Esophagus (tissue), 2 donors: Measurements from ENCODE around the gene ZNF143. TPM values are rescaled to one million over a fixed set of nuclear protein-coding genes. Genes with fewer than 3 reads are reported as not detected.
"Not testable (repeated sequence)": the region's sequence is repeated elsewhere in the genome, so short reads cannot be mapped to it uniquely, and the experiment has no call there.

Source experiments
- H3K27ac ChIP-seq, 2 donors: one replicate each; pipeline ENCODE4 v1.5.1; 2013; ENCODE audit warnings: low read depth in 2 of 2, mild to moderate bottlenecking in 2 of 2, inconsistent platforms in 1 of 2, low read length in 1 of 2, moderate library complexity in 1 of 2
- H3K27me3 ChIP-seq, 2 donors: one replicate each; pipeline ENCODE4 v1.6.1; 2013; ENCODE audit warnings: low read length in 2 of 2, control low read depth in 1 of 2, mild to moderate bottlenecking in 1 of 2; ENCODE audit not compliant: insufficient read depth in 2 of 2, control insufficient read depth in 1 of 2
- H3K36me3 ChIP-seq, 2 donors: one replicate each; pipeline ENCODE4 v1.6.1; 2013; ENCODE audit warnings: low read length in 1 of 2; ENCODE audit not compliant: control insufficient read depth in 2 of 2, insufficient read depth in 2 of 2
- H3K4me1 ChIP-seq, 2 donors: one replicate each; pipeline ENCODE4 v1.6.1; 2013; ENCODE audit warnings: low read length in 1 of 2; ENCODE audit not compliant: control insufficient read depth in 2 of 2, insufficient read depth in 2 of 2
- H3K4me3 ChIP-seq, 2 donors: one replicate each; pipeline ENCODE4 v1.5.1; 2013; ENCODE audit warnings: low read length in 2 of 2, mild to moderate bottlenecking in 2 of 2, low read depth in 1 of 2, moderate library complexity in 1 of 2
- H3K9me3 ChIP-seq, 2 donors: one replicate each; pipeline ENCODE4 v1.6.1; 2013; ENCODE audit warnings: mild to moderate bottlenecking in 2 of 2, low read depth in 1 of 2, low read length in 1 of 2, moderate library complexity in 1 of 2; ENCODE audit not compliant: control insufficient read depth in 2 of 2, insufficient read depth in 1 of 2
- WGBS, 2 donors: extraction: QIAGEN DNeasy Blood & Tissue Kit; methylation state at CpG; one replicate each; pipeline ENCODE4 v1.1.7; 2013; 5-methylcytosine and 5-hydroxymethylcytosine counted together
- polyA plus RNA-seq, 2 donors: library from polyadenylated mRNA; stranded (reverse); fragments of 200-250 nt; gene quantifications; one replicate each; pipeline ENCODE4 v1.2.3, GENCODE V29; 2013
- donor health status: healthy with polysubstance abuse.
- donor health status: Bipolar disorder and iron deficiency.

ZNF143 gene
- polyA plus RNA-seq, 2 donors: 9.9 to 12.3 TPM

DNA sequence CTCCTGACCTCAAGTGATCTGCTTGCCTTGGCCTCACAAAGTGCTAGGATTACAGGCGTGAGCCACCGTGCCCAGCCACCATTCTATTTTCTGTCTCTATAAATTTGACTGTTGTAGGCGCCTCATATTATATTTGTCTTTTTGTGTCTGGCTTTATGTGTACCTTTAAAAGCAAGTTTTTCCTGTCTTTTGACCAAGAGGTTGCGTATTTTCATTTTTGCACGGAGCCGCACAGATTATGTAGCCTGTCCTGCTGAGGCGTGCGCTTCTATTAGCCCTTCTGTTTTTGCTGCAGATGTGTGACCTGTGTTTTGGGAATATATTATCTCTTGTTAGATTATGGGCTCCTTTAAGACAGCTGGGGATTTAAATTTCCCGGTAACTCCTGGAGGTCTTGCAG is 72.2 kb downstream of the ZNF143 start:
- 61 to 64% methylated on average over 9 of the region's 9 CpGs for WGBS, 2 donors
- H3K4me1 ChIP-seq: peaks cover 3 to 18% of the 10 kb centered on the region in 2 donors

DNA sequence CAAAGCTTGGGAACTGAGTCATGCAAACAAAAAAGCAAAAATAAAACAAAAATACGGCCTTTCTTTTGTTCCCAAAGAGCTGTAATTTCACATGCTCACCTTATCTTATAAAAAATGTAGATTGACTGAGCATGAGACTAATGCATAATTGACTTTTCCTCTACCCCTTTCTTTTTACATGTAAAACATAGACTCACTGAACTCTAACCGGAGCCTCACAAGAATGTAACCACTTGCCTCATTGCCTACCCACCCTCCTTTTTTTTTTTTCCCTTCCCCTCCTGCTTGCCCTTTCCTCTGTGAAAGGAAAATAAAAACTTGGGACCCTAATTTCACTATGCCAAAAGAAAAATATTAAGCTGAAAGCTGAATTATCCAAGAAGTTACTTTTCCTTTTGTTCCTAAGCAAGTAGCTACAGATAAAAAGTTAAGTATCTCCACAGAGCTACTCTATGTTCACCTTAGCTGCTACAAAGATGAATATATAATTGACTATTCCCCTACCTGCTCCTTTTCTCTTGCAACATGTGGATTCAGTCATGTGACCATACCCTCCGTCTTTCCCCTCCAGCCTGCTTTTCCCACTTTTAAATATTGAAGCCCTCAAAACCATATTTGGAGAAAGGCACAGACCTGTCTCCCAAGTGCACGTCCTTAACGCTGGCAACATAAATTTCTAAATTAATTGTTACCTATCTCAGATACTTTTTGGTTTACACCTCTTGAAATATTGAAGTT is 73.1 kb downstream of the ZNF143 start:
- Histone ChIP-seq H3K36me3 (no peaks in the 10 kb centered on the region), H3K27ac (peak overlapping the region in 1 of 2 donors; percentile 12), H3K9me3 (no peaks in the 10 kb centered on the region), H3K4me1 (peaks cover 3 to 18% of the 10 kb centered on the region in 2 donors), H3K4me3 (no peak overlapping the region), H3K27me3 (no peaks in the 10 kb centered on the region)
- 62 to 75% methylated on average over 5 of the region's 5 CpGs for WGBS, 2 donors

More for the DNA sequence above, 72.2 kb downstream of the ZNF143 start:
- Histone ChIP-seq H3K9me3 (no peaks in the 10 kb centered on the region), H3K27me3 (no peaks in the 10 kb centered on the region), H3K36me3 (no peaks in the 10 kb centered on the region), H3K4me3 (no peak overlapping the region), H3K27ac (peak overlapping the region; percentile 17 to 29)

DNA sequence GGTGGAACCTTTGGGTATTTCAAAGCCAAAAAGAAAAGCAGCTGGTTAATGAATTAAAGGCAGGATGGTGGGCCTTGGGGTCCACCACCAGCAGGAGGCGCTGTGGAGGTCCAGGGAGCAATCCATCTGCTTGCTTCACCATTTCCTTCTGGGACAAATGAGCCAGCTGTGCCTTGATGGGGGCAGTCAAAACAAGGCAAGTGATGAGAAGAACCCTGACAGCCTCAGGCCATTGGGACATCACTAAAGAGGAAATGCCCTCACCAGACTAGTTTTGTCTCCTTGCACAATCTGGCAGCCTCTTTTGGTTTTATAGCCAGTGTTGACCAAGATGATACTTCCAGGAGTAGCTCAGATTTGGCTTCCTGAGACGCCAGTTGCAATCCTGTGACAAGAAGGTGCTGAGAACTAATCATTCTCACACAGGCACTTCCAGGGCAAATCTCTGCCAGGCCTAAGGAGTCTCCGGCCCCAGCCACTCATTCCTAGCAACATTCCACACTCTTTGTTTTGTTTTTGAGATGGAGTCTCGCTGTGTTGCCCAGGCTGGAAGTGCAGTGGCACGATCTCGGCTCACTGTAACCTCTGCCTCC is 74.5 kb downstream of the ZNF143 start:
- peaks cover 0 to 9% of the 10 kb centered on the region in 2 donors for H3K4me1 ChIP-seq
- H3K4me3 ChIP-seq: no peak overlapping the region
- H3K27me3 ChIP-seq: no peaks in the 10 kb centered on the region
- no peaks in the 10 kb centered on the region for H3K9me3 ChIP-seq
- H3K27ac ChIP-seq: peak overlapping the region; percentile 64 to 67
- WGBS, 2 donors: 71 to 73% methylated on average over 6 of the region's 6 CpGs
- no peaks in the 10 kb centered on the region for H3K36me3 ChIP-seq

DNA sequence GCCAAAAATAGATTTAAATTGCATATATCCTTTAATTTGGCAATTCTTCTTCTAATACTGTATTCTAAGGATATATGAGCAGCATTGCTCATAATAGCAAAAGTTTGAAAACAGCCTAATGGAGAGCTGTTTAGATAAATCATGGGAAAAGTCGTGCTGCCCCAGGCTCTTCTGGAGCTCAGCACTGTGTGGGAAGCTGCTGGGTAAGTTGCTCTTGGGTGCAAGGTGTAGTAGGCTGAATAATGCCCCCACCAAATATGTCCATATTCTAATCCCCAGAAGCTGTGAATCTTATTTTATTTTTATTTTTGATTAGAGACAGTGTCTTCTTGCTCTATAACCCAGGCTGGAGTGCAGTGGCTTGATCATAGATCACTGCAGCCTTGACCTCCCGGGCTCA is 77.7 kb downstream of the ZNF143 start:
- 74 to 77% methylated on average over 2 of the region's 2 CpGs for WGBS, 2 donors
- H3K4me1 ChIP-seq: peaks cover 0 to 2% of the 10 kb centered on the region in 2 donors

DNA sequence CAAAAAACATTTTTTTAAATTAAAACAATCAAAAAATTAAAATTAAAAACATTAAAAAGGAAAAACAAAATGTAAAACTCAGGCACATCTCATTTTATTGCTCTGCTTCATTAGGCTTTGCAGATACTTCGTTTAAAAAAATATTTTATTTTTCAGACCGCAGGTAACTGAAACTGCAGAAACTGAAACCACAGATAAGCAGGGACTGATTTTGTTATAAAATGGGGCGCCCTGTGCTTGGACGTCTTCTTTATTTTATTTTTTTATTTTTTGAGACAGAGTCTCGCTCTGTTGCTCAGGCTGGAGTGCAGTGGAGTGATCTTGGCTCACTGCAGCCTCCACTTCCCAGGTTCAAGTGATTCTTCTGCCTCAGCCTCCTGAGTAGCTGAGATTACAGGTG is 88.4 kb downstream of the ZNF143 start:
- not testable (repeated sequence) for H3K4me3 ChIP-seq, H3K4me1 ChIP-seq, H3K27me3 ChIP-seq, H3K36me3 ChIP-seq, H3K27ac ChIP-seq, H3K9me3 ChIP-seq
- 80 to 94% methylated on average over 5 of the region's 5 CpGs for WGBS, 2 donors

More for the DNA sequence above, 77.7 kb downstream of the ZNF143 start:
- no peak overlapping the region for H3K27ac ChIP-seq
- H3K4me3 ChIP-seq: no peak overlapping the region
- no peaks in the 10 kb centered on the region for H3K36me3 ChIP-seq
- no peaks in the 10 kb centered on the region for H3K9me3 ChIP-seq
- H3K27me3 ChIP-seq: no peaks in the 10 kb centered on the region

DNA sequence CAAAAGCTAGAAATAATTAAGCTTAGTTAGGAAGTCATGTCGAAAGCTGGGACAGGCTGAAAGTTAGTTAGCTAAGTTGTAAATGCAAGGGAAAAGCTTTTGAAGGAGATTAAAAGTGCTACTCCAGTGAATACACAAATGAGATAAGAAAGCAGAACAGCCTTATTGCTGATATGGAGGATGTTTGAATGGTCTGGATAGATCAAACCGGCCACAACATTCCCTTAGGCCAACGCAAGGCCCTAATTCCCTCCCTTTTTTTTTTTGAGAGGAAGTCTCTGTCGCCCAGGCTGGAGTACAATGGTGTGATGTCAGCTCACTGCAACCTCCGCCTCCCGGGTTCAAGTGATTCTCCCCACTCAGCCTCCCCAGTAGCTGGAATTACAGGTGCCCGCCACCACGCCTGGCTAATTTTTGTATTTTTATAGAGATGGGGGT is 89.4 kb downstream of the ZNF143 start:
- Histone ChIP-seq H3K4me1 (no peaks in the 10 kb centered on the region), H3K27me3 (no peaks in the 10 kb centered on the region), H3K9me3 (no peaks in the 10 kb centered on the region), H3K27ac (no peak overlapping the region), H3K4me3 (no peak overlapping the region), H3K36me3 (no peaks in the 10 kb centered on the region)
- WGBS, 2 donors: 86 to 91% methylated on average over 8 of the region's 8 CpGs

DNA sequence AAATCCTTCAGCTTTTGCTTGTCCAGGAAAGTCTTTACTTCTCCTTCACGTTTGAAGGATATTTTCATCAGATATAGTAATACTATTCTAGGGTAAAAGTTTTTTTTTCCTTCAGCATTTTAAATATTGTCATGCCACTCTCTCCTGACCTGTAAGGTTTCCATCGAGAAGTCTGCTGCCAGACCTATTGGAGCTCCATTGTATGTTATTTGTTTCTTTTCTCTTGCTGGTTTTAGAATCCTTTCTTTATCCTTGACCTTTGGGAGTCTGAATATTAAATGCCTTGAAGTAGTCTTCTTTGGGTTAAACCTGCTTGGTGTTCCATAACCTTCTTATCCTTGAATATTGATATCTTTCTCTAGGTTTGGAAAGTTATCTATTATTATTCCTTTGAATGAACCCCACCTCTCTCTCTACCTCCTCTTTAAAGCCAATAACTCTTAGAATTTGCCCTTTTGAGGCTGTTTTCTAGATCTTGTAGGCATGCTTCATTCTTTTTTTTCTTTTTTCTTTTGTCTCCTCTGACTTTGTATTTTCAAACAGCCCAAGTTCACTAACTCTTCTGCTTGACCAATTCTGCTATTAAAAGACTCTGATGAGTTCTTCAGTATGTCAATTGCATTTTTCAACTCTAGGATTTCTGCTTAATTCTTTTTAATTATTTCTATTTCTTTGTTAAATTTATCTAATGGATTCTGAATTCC is 100.6 kb downstream of the ZNF143 start:
- H3K27me3 ChIP-seq: no peaks in the 10 kb centered on the region
- H3K36me3 ChIP-seq: no peaks in the 10 kb centered on the region
- H3K4me3 ChIP-seq: no peak overlapping the region
- H3K9me3 ChIP-seq: no peaks in the 10 kb centered on the region
- H3K4me1 ChIP-seq: no peaks in the 10 kb centered on the region
- no peak overlapping the region for H3K27ac ChIP-seq
- 89 to 96% methylated on average over 2 of the region's 2 CpGs for WGBS, 2 donors

DNA sequence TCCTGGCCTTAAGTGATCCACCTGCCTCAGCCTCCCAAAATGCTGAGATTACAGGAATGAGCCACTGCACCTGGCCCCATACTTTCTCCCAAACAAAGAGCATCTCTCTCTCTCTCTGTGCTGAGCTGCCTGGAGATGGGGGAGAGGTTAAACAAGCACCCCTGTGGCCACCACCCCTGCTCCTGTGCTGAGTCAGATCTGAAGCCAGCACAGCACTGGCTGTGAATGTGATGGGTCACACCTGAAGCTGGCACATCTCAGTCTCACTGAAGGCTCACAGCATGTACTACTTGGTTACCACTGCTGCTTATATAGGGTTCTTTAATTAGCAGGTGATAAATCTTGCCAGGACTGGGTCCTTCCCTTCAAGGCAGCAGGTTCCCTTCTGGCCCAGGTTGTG is 101.9 kb downstream of the ZNF143 start:
- Histone ChIP-seq H3K27me3 (no peaks in the 10 kb centered on the region), H3K36me3 (no peaks in the 10 kb centered on the region), H3K9me3 (no peaks in the 10 kb centered on the region), H3K4me1 (no peaks in the 10 kb centered on the region), H3K27ac (no peak overlapping the region), H3K4me3 (no peak overlapping the region)

DNA sequence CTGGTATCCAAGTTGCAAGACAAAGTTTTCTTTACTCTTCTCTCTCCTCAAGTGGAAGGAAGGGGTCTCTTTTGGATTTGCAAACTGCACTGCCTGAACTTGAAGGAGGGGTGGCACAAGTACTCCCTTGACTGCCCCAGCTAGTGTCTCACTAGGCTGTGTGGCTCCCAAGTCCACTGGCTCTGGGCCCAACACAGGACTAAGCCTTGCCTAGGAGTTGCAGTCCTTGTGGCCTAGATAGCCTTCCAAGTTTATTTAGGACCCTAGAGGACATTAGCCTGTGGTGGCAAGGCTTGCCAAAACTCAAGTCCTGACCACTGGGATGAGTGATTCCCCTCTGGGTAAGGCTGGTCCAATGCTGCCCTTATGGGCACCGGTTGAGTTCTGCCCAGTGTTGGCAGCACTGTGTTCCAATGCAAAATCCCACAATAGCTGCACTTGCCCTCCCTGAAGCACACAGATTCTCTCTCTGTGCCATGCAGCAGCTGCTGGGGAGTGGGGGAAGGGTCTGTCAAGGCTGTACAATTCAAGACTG is 102.5 kb downstream of the ZNF143 start:
- H3K27me3 ChIP-seq: no peaks in the 10 kb centered on the region
- H3K4me3 ChIP-seq: no peak overlapping the region
- no peak overlapping the region for H3K27ac ChIP-seq
- H3K9me3 ChIP-seq: no peaks in the 10 kb centered on the region
- H3K36me3 ChIP-seq: no peaks in the 10 kb centered on the region
- WGBS, 2 donors: 77 to 82% methylated on average over 1 of the region's 1 CpG
- H3K4me1 ChIP-seq: no peaks in the 10 kb centered on the region
